22Rv1 (cell line): ENCODE data around the gene RACGAP1.

ENCODE experiments used
- H3K27ac ChIP-seq: fragments of 450-650 bp; 2 replicates; pipeline ENCODE4 v1.5.1; 2017
- CTCF ChIP-seq: fragments of 450-650 bp; IDR thresholded peaks from 2 replicates; pipeline ENCODE4 v1.5.1; 2017; ENCODE audit warnings: mild to moderate bottlenecking
- ZFX ChIP-seq: fragments of 450-650 bp; IDR thresholded peaks from 2 replicates; pipeline ENCODE4 v1.6.1; 2017; ENCODE audit warnings: antibody characterized with exemption, borderline replicate concordance

The RACGAP1 gene

DNA sequence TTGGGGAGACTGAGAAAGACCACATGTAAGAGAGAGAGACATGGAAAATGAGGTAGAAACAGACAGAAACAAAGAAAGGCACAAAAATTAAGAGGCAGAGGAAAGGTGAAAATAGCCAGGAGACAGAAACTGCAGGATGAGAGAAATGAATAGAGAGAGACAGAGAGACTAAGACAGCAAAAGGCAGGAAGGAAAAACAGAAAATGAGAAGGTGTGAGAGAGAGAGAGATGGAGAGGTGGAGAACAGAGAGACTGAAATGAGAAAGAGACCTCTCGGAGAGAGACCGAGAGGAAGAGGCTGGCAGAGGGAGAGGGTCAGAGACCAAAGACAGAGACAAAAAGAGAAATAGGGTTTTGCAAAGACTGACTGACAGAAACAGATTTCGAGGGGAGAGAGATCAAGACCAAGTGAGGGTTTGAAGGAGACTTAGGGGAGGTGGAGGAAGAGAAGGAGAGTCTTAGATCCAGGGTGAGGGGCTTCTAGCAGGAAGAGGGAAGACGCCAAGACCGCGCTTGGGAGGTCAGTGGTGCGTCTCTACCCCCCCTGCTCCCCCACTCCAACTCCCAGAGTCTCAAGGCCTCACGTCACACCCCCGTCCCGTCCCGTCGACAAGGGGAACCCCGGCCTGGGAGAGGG lies 64.7 kb downstream of the RACGAP1 start:
- TF ChIP-seq CTCF (no peak), ZFX (no peak)
- no peak overlapping the region for H3K27ac ChIP-seq

DNA sequence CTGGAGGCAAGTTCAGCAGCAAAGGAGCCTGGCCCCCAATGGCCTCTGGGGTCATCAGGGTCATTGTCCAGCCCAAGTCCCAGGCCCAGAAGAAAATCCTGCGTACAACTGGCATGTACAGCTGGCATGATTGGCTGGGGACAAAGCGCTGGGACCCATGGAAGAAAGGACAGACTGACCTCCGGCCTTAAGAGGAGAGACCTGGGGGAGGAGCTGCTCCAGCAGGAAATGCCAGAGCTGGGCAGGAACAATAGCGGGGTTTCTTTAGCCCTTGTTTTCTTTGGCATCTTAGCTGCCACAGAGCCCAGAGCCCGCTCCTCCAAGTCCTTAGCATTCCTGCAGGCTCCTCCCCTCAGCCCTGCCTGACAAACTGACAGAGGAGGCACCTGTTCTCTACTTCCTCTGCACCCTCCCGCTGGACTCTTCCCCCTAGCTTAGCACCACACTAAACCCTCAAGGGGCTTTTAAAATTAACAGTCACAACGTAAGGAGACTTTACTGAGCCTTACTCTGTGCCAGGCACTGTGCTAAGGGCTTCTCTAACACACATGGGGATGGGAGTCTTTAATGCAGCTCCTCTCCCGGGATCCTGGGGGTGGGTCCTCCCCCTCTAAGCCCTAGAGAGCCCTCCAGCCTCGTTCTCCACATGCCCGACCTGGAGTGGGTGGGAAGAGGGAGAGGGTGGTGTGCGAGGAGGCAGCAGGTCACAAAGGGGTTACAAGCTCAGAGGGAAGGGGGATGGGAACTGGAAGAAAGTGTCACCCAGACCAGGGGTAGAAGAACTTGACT lies 65.4 kb downstream of the RACGAP1 start:
- H3K27ac ChIP-seq: no peak overlapping the region
- no peak for TF ChIP-seq CTCF

DNA sequence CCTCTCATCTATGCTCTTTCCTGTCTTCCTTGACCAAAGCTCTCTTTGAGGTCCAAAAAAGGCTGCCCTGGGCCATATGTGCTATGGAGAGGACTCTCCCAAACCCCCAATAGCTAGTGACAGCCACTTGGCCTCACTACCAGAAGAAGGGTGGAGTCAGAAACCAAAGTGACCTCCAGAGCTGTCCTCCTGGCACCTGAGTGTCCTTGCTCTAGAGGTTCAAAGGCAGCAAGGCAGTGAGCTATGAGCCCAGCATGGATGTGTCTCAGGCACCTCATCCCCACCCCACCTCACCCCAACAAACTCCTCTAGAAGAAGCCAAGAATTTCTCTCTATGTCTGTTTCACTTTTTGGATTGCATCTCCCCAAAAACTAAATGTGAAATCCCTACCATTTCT lies 67.7 kb downstream of the RACGAP1 start:
- TF ChIP-seq ZFX (no peak), CTCF (no peak)
- no peak overlapping the region for H3K27ac ChIP-seq

- TF ChIP-seq CTCF: no peak
- no peak for TF ChIP-seq ZFX
- H3K27ac ChIP-seq: no peak overlapping the region
Observed at GRCh38 chr12:49956663-49957569, 68.4 kb downstream of the RACGAP1 start.

DNA sequence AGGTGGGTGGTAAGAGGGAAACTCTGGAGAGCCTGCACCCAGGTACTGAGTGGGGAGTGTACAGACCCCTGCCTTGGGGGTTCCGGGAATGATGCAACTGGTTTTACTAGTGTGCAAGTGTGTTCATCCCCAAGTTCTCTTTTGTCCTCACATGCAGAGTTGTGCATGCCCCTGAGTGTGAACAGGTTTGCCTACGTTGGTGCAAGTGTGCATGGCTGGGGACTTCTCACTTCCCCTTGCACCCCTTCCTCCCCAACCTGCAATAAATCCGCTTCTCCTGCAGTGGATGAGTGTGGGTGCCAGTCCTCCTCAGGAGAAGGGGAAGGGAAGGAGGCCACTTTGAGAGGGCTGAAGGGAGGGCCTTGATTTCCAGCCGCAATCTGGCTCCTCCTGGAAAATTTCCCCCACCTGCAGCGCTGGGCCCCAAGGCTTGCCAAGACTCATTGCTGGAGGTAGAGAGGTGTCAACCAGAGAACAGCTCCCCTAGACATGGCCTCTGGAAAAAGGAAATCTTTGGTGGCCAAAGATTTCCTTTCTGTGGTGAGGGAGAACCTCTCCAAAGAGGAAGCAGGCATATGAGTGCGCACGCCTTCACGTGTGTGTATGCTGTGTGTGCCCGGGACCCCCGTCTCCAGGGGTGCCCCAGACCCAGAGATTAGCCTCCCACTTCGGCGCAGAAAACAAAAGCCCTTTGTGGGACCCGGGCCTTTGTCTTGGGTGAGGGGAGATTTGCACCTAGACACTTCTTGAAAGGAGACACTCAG lies 69.2 kb downstream of the RACGAP1 start:
- H3K27ac ChIP-seq: no peak overlapping the region
- TF ChIP-seq CTCF (no peak), ZFX (no peak)

- TF ChIP-seq ZFX (no peak), CTCF (no peak)
- no peak overlapping the region for H3K27ac ChIP-seq
Observed at GRCh38 chr12:49954863-49955830, 70.1 kb downstream of the RACGAP1 start.
